ENCODE measurements around the gene MDK. TPM values are rescaled to one million over a fixed set of nuclear protein-coding genes. Genes with fewer than 3 reads are reported as not detected.

MDK gene
- total RNA-seq, 6 experiments from 2014 or later, result 0.35 to 6.4 (median 4.2) TPM

DNA sequence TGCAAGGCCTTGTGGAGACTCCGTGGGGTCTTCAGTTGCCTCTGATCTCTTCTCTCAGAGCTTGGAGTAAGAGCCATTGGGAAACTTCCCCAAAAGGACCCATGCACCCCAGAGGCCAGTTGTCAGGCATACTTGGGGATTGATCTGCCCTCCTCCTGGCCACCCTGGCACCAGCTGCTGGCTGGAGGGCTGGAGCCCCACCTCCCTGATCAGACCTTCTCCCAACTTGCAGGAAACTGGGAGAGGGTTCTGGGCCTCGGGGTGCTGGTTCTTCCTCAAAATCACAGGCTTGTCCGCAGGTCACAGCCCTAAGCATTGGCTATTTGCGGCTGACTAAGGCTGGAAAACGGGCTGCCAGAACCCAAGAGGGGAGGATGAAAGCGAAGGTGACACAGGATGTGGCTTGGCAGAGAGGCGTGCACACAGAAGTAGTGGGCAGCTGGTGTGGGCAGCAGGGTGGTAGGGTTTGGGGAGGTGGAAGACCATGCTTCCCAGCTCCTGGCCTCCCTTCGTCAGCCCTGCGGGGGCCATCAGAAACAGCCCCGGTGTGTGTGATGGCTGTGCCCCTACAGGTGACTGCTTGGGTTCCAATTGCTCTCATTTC is 35.5 kb upstream of the MDK start:
- peak overlapping the region; percentile 36 to 63 (median 49) for H3K27ac ChIP-seq
- no peak for TF ChIP-seq POLR2A (IDR thresholded peaks at IDR 0.05)
- TF ChIP-seq, protein P1, sequence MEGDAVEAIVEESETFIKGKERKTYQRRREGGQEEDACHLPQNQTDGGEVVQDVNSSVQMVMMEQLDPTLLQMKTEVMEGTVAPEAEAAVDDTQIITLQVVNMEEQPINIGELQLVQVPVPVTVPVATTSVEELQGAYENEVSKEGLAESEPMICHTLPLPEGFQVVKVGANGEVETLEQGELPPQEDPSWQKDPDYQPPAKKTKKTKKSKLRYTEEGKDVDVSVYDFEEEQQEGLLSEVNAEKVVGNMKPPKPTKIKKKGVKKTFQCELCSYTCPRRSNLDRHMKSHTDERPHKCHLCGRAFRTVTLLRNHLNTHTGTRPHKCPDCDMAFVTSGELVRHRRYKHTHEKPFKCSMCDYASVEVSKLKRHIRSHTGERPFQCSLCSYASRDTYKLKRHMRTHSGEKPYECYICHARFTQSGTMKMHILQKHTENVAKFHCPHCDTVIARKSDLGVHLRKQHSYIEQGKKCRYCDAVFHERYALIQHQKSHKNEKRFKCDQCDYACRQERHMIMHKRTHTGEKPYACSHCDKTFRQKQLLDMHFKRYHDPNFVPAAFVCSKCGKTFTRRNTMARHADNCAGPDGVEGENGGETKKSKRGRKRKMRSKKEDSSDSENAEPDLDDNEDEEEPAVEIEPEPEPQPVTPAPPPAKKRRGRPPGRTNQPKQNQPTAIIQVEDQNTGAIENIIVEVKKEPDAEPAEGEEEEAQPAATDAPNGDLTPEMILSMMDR (IDR thresholded peaks at IDR 0.05), result no peak
- 49% methylated on average over 5 of the region's 10 CpGs for WGBS (ENCODE audit: insufficient coverage, low coverage, low lambda C conversion rate, missing lambda C conversion rate)
- DNase-seq (no peak), ATAC-seq (no peak)
- intact Hi-C loops (cut with DNase I), result no loop called here
- H3K36me3 ChIP-seq, result no peaks in the 10 kb centered on the region
- H3K4me3 ChIP-seq, result peak overlapping the region; percentile 13 to 71 (median 38)
- no peaks in the 10 kb centered on the region for H3K9me3 ChIP-seq
- H3K4me1 ChIP-seq, result peaks cover 0 to 14% (median 5%) of the 10 kb centered on the region in 4 donors
- H3K27me3 ChIP-seq, result no peaks in the 10 kb centered on the region

DNA sequence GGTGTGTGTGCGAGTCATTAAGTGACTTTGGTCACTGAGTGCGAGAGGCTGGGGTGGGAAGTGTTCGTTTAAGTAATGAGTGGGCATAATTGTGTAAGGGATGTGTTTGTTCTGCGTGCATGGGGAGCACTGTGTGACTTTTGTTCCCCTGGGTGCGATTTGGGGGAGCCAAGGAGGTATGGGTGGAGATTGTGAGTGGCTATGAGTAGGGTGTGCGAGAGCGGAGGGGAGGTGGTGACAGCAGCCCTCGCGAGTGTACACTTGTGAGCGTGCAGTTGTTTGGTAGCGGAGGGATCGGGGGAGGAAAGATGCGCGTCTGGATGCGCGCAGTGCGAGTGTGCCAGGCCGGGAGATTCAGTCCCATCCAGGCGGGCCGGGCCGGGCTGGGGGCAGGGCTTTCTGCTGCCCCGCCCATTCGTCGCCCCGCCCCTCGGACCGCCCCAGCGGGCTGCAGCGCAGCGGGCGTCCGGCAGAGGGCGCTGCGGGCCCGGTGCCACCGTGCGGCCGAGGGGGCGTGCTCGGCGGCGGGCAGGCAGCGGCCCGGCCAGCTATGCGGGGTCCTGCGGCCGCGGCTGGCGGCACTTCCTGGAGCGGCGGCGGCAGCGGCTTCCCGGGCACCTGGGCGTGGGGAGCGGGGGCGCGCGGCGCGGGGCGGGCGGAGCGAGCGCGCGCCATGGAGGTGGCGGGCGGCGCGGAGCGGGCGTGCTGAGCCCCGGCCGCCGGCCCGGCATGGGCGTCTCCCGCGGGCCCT is 34.4 kb upstream of the MDK start, which contains the start of gene DGKZ:
DGKZ (plus strand) TSS at position 578 of the 751 bp plus-strand sequence. CDS start 197 bp downstream, outside the sequence.
- WGBS (ENCODE audit: insufficient coverage, low coverage, low lambda C conversion rate, missing lambda C conversion rate), result 42% methylated on average over 9 of the region's 80 CpGs
- peak within 1 kb of the TSS in 2 of 3 donors; percentile 10 to 63 for H3K27ac ChIP-seq
- no peaks in the 10 kb centered on the region for H3K9me3 ChIP-seq
- peak; percentile 88 to 91 (median 90) for DNase-seq
- intact Hi-C loops (cut with DNase I), result no loop called here
- TF ChIP-seq POLR2A (IDR thresholded peaks at IDR 0.05), result peak; percentile 50
- TF ChIP-seq, protein P1 (IDR thresholded peaks at IDR 0.05), result peak; percentile 69 to 100 (median 86)
- ATAC-seq, result peak; percentile 86 to 94 (median 90)
- no peaks in the 10 kb centered on the region for H3K36me3 ChIP-seq
- H3K4me3 ChIP-seq, result peak within 1 kb of the TSS; percentile 71 to 82 (median 75)
- peaks cover 0 to 14% (median 5%) of the 10 kb centered on the region in 4 donors for H3K4me1 ChIP-seq
- no peaks in the 10 kb centered on the region for H3K27me3 ChIP-seq

DNA sequence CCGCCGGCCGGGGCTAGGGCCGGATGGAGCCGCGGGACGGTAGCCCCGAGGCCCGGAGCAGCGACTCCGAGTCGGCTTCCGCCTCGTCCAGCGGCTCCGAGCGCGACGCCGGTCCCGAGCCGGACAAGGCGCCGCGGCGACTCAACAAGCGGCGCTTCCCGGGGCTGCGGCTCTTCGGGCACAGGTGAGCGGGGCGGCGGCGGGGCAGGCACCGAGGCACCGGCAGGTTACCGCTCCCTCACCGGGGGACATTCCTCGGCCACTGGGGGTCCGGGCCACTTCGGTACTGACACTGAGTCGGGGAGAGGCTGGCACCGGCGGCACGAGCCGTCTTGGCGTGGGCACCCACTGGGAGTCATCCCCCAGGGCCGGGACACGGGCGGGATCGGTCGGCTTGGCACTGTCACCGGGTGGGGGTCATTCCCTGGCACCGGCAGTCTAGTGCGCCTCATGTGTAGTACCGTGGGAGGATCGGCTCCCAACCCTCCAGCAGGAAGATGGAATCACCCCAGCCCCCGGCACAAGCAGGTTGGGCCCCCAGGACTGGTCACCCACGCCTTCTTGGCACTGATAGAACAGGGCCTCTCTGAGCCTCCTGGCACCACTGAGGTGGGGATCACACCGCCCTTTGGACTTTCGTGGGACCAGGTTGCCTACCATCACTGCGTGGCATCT is 33.7 kb upstream of the MDK start:
- Histone ChIP-seq H3K4me3 (peak overlapping the region; percentile 71 to 82 (median 75)), H3K27ac (peak overlapping the region in 1 of 3 donors; percentile 12), H3K4me1 (peaks cover 0 to 14% (median 5%) of the 10 kb centered on the region in 4 donors), H3K36me3 (no peaks in the 10 kb centered on the region), H3K9me3 (no peaks in the 10 kb centered on the region), H3K27me3 (no peaks in the 10 kb centered on the region)
- no peak for TF ChIP-seq POLR2A (IDR thresholded peaks at IDR 0.05)
- TF ChIP-seq, protein P1 (IDR thresholded peaks at IDR 0.05), result no peak
- intact Hi-C loops (cut with DNase I), result no loop called here
- peak in 1 of 4 donors; percentile 1 for ATAC-seq
- peak; percentile 52 to 70 (median 64) for DNase-seq
- WGBS (ENCODE audit: insufficient coverage, low coverage, low lambda C conversion rate, missing lambda C conversion rate), result 0% methylated on average over 14 of the region's 63 CpGs

DNA sequence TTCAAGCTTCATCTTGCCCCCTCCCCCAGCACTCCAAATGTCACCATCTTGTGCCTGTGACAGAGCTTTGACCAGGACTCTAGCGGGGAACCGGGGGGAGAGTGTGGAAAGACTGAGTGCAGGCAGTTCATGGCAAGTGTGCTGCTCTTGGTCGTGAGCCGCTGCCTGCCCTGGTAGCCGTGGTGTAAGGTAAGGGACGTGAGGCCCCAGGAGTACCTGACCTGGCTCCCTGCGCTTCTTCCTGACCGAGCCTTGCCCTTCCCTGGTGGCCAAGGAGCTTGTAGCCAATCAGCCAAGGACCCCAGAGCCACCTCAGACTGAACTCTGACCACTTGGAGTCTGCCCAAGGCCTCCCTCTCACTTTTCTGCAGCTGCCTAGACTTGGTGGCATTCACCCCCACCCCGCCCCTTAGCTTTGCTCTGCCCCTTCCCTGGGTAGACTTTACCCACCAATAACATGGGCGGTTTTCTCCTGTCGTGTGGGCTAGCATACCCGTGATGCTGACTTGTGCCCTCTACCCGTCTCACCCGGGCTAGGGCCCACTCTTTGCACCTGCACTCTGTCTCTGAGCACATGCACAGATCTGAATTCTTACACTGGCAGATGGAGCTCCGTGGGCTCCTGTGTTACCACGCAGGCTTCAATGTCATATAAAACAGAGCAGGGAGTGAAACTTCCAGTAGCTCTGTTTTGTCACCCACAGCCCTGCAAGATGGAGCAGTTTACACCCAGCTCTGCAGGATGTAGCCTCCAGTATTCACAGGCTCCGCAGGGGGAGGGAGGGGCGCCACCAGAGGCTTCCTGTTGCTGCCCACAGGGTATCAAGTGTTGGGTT is 32.7 kb upstream of the MDK start:
- intact Hi-C loops (cut with DNase I), result no loop called here
- peaks cover 0 to 14% (median 5%) of the 10 kb centered on the region in 4 donors for H3K4me1 ChIP-seq
- no peak for ATAC-seq
- peak overlapping the region in 1 of 3 donors; percentile 13 for H3K27ac ChIP-seq
- no peaks in the 10 kb centered on the region for H3K36me3 ChIP-seq
- H3K27me3 ChIP-seq, result no peaks in the 10 kb centered on the region
- DNase-seq, result no peak
- no peaks in the 10 kb centered on the region for H3K9me3 ChIP-seq
- no peak for TF ChIP-seq POLR2A (IDR thresholded peaks at IDR 0.05)
- TF ChIP-seq, protein P1 (IDR thresholded peaks at IDR 0.05), result no peak
- WGBS (ENCODE audit: insufficient coverage, low coverage, low lambda C conversion rate, missing lambda C conversion rate), result 34% methylated on average over 12 of the region's 18 CpGs
- H3K4me3 ChIP-seq, result peak overlapping the region; percentile 71 to 82 (median 75)

Data from right lobe of liver (tissue), 6 donors.